ENCODE data around the gene TEC. TPM values are rescaled to one million over a fixed set of nuclear protein-coding genes. Genes with fewer than 3 reads are reported as not detected.

TEC gene
- total and polyA plus RNA-seq, 9 of the 15 experiments (the other 6 are each of a cell fraction or from before 2014, with no cell fraction given) = 5.3 to 14.7 (median 8.8) TPM

DNA sequence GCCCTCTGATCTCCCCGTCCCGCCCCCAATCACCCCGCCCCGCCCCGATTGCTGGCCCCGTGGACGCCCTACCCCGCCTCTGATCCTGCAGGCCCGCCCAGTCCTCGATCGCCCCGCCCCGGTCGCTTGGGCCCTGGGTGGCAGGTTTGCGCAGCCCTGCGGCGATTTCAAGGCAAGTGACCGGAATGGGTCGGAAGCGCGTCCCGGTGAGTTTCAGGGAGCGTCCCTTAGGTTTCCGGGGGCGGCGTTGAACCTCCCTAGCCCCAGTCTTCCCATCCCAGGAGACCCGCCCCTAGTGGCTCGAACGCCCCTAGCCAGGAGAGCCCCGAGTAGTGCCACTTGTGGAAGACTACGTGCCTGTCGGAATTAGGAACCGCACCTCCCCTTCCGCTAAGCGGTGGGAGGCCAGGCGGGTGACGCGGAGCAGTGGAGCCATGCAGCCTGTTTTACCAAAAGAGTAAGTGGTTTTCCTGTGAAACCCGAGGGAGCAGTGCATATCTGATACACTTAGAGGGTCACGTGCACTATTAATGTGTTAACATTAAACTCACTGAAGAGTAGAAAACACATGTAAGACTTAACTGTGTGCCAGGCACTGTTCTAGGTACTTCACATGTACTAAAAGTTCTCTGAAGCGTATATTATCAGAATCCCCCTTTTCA is 354 bp upstream of the TEC start (continued):
- TF ChIP-seq FOXP4 (CRISPR knock-in tag; IDR thresholded peaks at IDR 0.05; ENCODE audit: borderline replicate concordance) (0 out of 2 replicates have a peak, but pooled peaks have one; percentile 36), ZNF3 (CRISPR knock-in tag; IDR thresholded peaks at IDR 0.05) (no peak), HDAC1 (IDR thresholded peaks at IDR 0.05) (peak in 1 of 2 experiments; percentile 40; a peak in 1 of 4 replicates), FUS (optimal IDR thresholded peaks at IDR 0.05; ENCODE audit: low read depth, low read length) (no peak), PYGO2 (tag; IDR thresholded peaks at IDR 0.05) (no peak), TBP (optimal IDR thresholded peaks at IDR 0.05; ENCODE audit: low read depth, low read length) (peak; percentile 71), FOXJ3 (CRISPR knock-in tag; IDR thresholded peaks at IDR 0.05) (no peak), CSDE1 (IDR thresholded peaks at IDR 0.05) (peak in 1 of 2 experiments; percentile 61; a peak in 1 of 4 replicates)
- TF ChIP-seq, protein P1, sequence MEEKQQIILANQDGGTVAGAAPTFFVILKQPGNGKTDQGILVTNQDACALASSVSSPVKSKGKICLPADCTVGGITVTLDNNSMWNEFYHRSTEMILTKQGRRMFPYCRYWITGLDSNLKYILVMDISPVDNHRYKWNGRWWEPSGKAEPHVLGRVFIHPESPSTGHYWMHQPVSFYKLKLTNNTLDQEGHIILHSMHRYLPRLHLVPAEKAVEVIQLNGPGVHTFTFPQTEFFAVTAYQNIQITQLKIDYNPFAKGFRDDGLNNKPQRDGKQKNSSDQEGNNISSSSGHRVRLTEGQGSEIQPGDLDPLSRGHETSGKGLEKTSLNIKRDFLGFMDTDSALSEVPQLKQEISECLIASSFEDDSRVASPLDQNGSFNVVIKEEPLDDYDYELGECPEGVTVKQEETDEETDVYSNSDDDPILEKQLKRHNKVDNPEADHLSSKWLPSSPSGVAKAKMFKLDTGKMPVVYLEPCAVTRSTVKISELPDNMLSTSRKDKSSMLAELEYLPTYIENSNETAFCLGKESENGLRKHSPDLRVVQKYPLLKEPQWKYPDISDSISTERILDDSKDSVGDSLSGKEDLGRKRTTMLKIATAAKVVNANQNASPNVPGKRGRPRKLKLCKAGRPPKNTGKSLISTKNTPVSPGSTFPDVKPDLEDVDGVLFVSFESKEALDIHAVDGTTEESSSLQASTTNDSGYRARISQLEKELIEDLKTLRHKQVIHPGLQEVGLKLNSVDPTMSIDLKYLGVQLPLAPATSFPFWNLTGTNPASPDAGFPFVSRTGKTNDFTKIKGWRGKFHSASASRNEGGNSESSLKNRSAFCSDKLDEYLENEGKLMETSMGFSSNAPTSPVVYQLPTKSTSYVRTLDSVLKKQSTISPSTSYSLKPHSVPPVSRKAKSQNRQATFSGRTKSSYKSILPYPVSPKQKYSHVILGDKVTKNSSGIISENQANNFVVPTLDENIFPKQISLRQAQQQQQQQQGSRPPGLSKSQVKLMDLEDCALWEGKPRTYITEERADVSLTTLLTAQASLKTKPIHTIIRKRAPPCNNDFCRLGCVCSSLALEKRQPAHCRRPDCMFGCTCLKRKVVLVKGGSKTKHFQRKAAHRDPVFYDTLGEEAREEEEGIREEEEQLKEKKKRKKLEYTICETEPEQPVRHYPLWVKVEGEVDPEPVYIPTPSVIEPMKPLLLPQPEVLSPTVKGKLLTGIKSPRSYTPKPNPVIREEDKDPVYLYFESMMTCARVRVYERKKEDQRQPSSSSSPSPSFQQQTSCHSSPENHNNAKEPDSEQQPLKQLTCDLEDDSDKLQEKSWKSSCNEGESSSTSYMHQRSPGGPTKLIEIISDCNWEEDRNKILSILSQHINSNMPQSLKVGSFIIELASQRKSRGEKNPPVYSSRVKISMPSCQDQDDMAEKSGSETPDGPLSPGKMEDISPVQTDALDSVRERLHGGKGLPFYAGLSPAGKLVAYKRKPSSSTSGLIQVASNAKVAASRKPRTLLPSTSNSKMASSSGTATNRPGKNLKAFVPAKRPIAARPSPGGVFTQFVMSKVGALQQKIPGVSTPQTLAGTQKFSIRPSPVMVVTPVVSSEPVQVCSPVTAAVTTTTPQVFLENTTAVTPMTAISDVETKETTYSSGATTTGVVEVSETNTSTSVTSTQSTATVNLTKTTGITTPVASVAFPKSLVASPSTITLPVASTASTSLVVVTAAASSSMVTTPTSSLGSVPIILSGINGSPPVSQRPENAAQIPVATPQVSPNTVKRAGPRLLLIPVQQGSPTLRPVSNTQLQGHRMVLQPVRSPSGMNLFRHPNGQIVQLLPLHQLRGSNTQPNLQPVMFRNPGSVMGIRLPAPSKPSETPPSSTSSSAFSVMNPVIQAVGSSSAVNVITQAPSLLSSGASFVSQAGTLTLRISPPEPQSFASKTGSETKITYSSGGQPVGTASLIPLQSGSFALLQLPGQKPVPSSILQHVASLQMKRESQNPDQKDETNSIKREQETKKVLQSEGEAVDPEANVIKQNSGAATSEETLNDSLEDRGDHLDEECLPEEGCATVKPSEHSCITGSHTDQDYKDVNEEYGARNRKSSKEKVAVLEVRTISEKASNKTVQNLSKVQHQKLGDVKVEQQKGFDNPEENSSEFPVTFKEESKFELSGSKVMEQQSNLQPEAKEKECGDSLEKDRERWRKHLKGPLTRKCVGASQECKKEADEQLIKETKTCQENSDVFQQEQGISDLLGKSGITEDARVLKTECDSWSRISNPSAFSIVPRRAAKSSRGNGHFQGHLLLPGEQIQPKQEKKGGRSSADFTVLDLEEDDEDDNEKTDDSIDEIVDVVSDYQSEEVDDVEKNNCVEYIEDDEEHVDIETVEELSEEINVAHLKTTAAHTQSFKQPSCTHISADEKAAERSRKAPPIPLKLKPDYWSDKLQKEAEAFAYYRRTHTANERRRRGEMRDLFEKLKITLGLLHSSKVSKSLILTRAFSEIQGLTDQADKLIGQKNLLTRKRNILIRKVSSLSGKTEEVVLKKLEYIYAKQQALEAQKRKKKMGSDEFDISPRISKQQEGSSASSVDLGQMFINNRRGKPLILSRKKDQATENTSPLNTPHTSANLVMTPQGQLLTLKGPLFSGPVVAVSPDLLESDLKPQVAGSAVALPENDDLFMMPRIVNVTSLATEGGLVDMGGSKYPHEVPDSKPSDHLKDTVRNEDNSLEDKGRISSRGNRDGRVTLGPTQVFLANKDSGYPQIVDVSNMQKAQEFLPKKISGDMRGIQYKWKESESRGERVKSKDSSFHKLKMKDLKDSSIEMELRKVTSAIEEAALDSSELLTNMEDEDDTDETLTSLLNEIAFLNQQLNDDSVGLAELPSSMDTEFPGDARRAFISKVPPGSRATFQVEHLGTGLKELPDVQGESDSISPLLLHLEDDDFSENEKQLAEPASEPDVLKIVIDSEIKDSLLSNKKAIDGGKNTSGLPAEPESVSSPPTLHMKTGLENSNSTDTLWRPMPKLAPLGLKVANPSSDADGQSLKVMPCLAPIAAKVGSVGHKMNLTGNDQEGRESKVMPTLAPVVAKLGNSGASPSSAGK (IDR thresholded peaks at IDR 0.05) = peak; percentile 70
- TF ChIP-seq, protein P2, sequence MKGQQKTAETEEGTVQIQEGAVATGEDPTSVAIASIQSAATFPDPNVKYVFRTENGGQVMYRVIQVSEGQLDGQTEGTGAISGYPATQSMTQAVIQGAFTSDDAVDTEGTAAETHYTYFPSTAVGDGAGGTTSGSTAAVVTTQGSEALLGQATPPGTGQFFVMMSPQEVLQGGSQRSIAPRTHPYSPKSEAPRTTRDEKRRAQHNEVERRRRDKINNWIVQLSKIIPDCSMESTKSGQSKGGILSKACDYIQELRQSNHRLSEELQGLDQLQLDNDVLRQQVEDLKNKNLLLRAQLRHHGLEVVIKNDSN (CRISPR knock-in tag; IDR thresholded peaks at IDR 0.05) = peak; percentile 64

All from K562 (cell line).